Body of pancreas (tissue), 4 donors: ENCODE measurements around the gene PLXNC1. TPM values are rescaled to one million over a fixed set of nuclear protein-coding genes. Genes with fewer than 3 reads are reported as not detected.

Source experiments
- ATAC-seq: fragments of 150-250 bp; one replicate; pipeline ENCODE4 v1.9.1; 2016
- DNase-seq, 4 donors: peaks; one replicate each; pipeline ENCODE4 v3.0.0-alpha.2; 2019
- H3K27ac ChIP-seq, 4 donors: fragments of 200-600 bp; sonication (generic); 1 replicate in 3 of 4; 2 replicates in 1 of 4; pipeline versions ENCODE4 v1.5.1 to v1.6.1; 2016 to 2019; ENCODE audit warnings: mild to moderate bottlenecking in 1 of 4, mixed read lengths in 1 of 4, moderate library complexity in 1 of 4
- H3K27me3 ChIP-seq, 2 donors: fragments of 200-600 bp; sonication (generic); one replicate each; pipeline ENCODE4 v1.6.0; 2016; ENCODE audit warnings: mild to moderate bottlenecking in 1 of 2
- H3K36me3 ChIP-seq, 2 donors: fragments of 200-600 bp; sonication (generic); replicated peaks in 1 of 2; 2 replicates each; pipeline ENCODE4 v1.5.1; 2016; ENCODE audit warnings: low read depth in 2 of 2; ENCODE audit not compliant: insufficient read depth in 1 of 2
- H3K4me1 ChIP-seq: fragments of 200-600 bp; sonication (generic); one replicate; pipeline ENCODE4 v1.6.0; 2016
- H3K4me3 ChIP-seq, 2 donors: fragments of 200-600 bp; sonication (generic); 1 replicate in 1 of 2; 2 replicates in 1 of 2; pipeline ENCODE4 v1.5.1; 2016 to 2019
- H3K9me3 ChIP-seq, 3 donors: fragments of 200-600 bp; sonication (generic); 1 replicate in 2 of 3; 2 replicates in 1 of 3; pipeline ENCODE4 v1.5.1; 2016
- CTCF ChIP-seq, 7 experiments: fragments of 450-650 bp in 4 of 7; fragments of 200-600 bp in 3 of 7; sonication (generic) in 3 of 7; IDR thresholded peaks; one replicate each; pipeline ENCODE4 v1.5.1; 2016 to 2019; ENCODE audit warnings: antibody characterized with exemption in 7 of 7
- POLR2A ChIP-seq, 3 donors: fragments of 450-650 bp; IDR thresholded peaks; one replicate each; pipeline ENCODE4 v1.6.1; 2016; ENCODE audit warnings: antibody characterized with exemption in 3 of 3, mild to moderate bottlenecking in 2 of 3
- WGBS, 2 donors: methylation state at CpG; one replicate each; pipeline ENCODE4 v1.1.5; 2017; 5-methylcytosine and 5-hydroxymethylcytosine counted together
- intact Hi-C: fragments of 100-400 bp; cut with DNase I; formaldehyde crosslinking; loops from one replicate; pipeline ENCODE4 v1.15.1; 2023
- total RNA-seq, 2 donors: library from RNA; depleted of rRNA; stranded (reverse); fragments of >200 nt; gene quantifications; one replicate each; pipeline ENCODE4 v1.1.0, GENCODE V29; 2016

PLXNC1 gene
- total RNA-seq, 2 donors from 2014 or later = 3.9 to 4.9 TPM

- DNase-seq (peak in 2 of 4 donors; percentile 22 to 38), ATAC-seq (no peak)
- Histone ChIP-seq H3K27ac (no peak overlapping the region), H3K27me3 (no peaks in the 10 kb centered on the region), H3K4me3 (no peak overlapping the region), H3K9me3 (no peaks in the 10 kb centered on the region), H3K4me1 (no peaks in the 10 kb centered on the region), H3K36me3 (no peaks in the 10 kb centered on the region)
- intact Hi-C loops = no loop called here
- WGBS, 2 donors = 77 to 90% methylated on average over 5 to 6 of the region's 6 CpGs
- TF ChIP-seq CTCF (IDR thresholded peaks at IDR 0.05) (no peak), POLR2A (IDR thresholded peaks at IDR 0.05) (no peak)
Measured at GRCh38 chr12:94242901-94243300, 94.5 kb downstream of the PLXNC1 start.

GRCh38 chr12:94244165-94245133, 96.1 kb downstream of the PLXNC1 start:
- no peaks in the 10 kb centered on the region for H3K36me3 ChIP-seq
- no peak overlapping the region for H3K27ac ChIP-seq
- H3K4me3 ChIP-seq = no peak overlapping the region
- no peaks in the 10 kb centered on the region for H3K4me1 ChIP-seq
- peak in 1 of 4 donors; percentile 31 for DNase-seq
- H3K27me3 ChIP-seq = no peaks in the 10 kb centered on the region
- intact Hi-C loops = no loop called here
- no peak for ATAC-seq
- TF ChIP-seq POLR2A (IDR thresholded peaks at IDR 0.05) (no peak), CTCF (IDR thresholded peaks at IDR 0.05) (no peak)
- H3K9me3 ChIP-seq = no peaks in the 10 kb centered on the region
- WGBS, 2 donors = 54 to 64% methylated on average over 11 of the region's 11 CpGs

DNA sequence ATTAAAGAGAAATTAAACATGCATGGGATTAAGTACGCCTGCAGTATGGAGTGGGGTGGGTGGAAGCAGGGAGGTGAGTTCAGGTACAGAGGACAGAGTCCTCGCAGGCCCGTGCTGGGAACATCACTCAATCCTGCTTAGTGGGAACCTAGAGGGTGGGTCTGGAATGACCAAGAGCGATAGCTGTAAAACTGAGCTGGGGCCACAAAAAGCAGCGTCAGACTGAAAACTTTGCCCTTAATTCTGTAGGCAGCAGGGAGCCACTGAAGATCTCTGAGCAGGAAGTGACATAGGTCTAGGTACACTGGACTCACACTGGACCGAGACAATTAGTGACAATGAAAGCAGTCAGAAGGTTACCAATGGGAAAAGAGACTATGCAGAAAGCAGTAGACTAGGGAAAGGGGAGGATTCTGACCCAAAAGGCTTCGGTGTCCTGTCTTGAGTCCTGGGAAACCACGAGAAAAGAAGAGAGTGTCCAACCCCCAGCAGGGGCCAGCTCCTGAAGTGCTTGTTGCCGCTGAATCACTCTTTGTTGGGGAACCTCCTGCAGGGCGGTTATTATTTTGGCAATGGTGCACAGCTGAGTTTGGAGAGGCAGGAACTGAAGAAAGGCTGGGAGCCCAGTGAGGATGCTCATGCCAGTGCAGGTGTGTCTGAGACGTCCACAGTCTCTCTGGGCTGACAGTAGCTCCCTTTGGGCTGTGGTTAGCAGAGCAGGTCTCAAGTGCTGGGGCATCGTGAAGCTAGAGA, 97.4 kb downstream of the PLXNC1 start:
- no peaks in the 10 kb centered on the region for H3K27me3 ChIP-seq
- DNase-seq (no peak), ATAC-seq (no peak)
- H3K4me1 ChIP-seq = no peaks in the 10 kb centered on the region
- no peak overlapping the region for H3K27ac ChIP-seq
- no peak overlapping the region for H3K4me3 ChIP-seq
- intact Hi-C loops = no loop called here
- TF ChIP-seq POLR2A (IDR thresholded peaks at IDR 0.05) = no peak
- no peak for TF ChIP-seq CTCF (IDR thresholded peaks at IDR 0.05)
- no peaks in the 10 kb centered on the region for H3K9me3 ChIP-seq
- WGBS, 2 donors = 65 to 69% methylated on average over 12 of the region's 12 CpGs
- no peaks in the 10 kb centered on the region for H3K36me3 ChIP-seq

DNA sequence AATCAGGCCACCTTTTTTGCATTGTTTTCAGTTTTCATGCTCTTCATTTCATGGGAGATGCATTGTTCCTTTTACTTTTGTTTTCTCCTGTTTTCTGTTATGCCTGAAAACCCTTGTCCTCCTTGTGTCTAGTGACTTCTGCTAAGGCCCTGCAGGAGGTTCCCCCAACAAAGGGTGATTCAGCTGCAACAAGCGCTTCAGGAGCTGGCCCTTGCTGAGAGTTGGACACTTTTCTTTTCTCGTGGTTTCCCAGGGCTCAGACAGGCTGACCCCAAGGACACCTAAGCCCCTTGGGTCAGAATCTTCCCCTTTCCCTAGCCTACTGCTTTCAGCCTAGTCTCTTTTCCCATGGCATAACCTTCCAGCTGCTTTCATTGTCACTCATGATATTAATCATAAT, 98.9 kb downstream of the PLXNC1 start:
- Histone ChIP-seq H3K4me1 (no peaks in the 10 kb centered on the region), H3K36me3 (no peaks in the 10 kb centered on the region), H3K27me3 (no peaks in the 10 kb centered on the region), H3K4me3 (no peak overlapping the region), H3K9me3 (no peaks in the 10 kb centered on the region), H3K27ac (no peak overlapping the region)
- 53 to 56% methylated on average over 2 of the region's 2 CpGs for WGBS, 2 donors
- DNase-seq (no peak), ATAC-seq (no peak)
- intact Hi-C loops = no loop called here
- TF ChIP-seq CTCF (IDR thresholded peaks at IDR 0.05) (no peak), POLR2A (IDR thresholded peaks at IDR 0.05) (no peak)
